HFF-Myc (cell line): ENCODE measurements around the gene CTCF.

ENCODE experiments used
- DNase-seq: peaks from one replicate; pipeline ENCODE4 v3.0.0-alpha.2; 2011; ENCODE audit warnings: low read depth; ENCODE audit errors: extremely low read depth
- H3K4me3 ChIP-seq: replicated peaks from 2 replicates; pipeline ENCODE4 v1.5.1; 2011; ENCODE audit warnings: low read depth, mild to moderate bottlenecking, control low read depth, low read length
- CTCF ChIP-seq: IDR thresholded peaks from 2 replicates; pipeline ENCODE4 v1.5.1; 2012; ENCODE audit warnings: mild to moderate bottlenecking, low read depth, low read length, control low read depth; ENCODE audit errors: missing control alignments

CTCF gene

GRCh38 chr16:67656344-67657016, 94.2 kb downstream of the CTCF start:
- no peak for DNase-seq
- H3K4me3 ChIP-seq, result no peak overlapping the region
- TF ChIP-seq CTCF, result no peak

- TF ChIP-seq CTCF, result no peak
- no peak overlapping the region for H3K4me3 ChIP-seq
- no peak for DNase-seq
Measured at GRCh38 chr16:67657017-67657608, 94.8 kb downstream of the CTCF start.

GRCh38 chr16:67657751-67658518, 95.6 kb downstream of the CTCF start:
- TF ChIP-seq CTCF, result no peak
- no peak overlapping the region for H3K4me3 ChIP-seq
- DNase-seq, result no peak

- H3K4me3 ChIP-seq, result peak overlapping the region; percentile 82
- TF ChIP-seq CTCF, result no peak
- DNase-seq, result no peak
Measured at GRCh38 chr16:67658849-67659674, 96.7 kb downstream of the CTCF start.

GRCh38 chr16:67659675-67660563, 97.6 kb downstream of the CTCF start, which contains the start of gene ACD:
ACD (minus strand) TSS chr16:67660260; CDS start chr16:67660220, 40 bp downstream.
- peak within 1 kb of the TSS; percentile 82 for H3K4me3 ChIP-seq
- DNase-seq, result no peak
- no peak for TF ChIP-seq CTCF

- TF ChIP-seq CTCF, result no peak
- H3K4me3 ChIP-seq, result peak within 1 kb of the TSS; percentile 82
- DNase-seq, result peak; percentile 75
Measured at GRCh38 chr16:67660564-67661028, 98.3 kb downstream of the CTCF start, which contains the start of gene PARD6A. PARD6A (plus strand) TSS chr16:67660960; CDS start chr16:67661039, 79 bp downstream.
